ENCODE measurements around the gene KLHDC10. TPM values are rescaled to one million over a fixed set of nuclear protein-coding genes. Genes with fewer than 3 reads are reported as not detected.
A peak's percentile ranks its signal among the peaks of the same experiment; 100 is the strongest.

KLHDC10 gene
- total and polyA plus RNA-seq, 2 experiments from 2014 or later = 3.4 to 18.2 TPM

DNA sequence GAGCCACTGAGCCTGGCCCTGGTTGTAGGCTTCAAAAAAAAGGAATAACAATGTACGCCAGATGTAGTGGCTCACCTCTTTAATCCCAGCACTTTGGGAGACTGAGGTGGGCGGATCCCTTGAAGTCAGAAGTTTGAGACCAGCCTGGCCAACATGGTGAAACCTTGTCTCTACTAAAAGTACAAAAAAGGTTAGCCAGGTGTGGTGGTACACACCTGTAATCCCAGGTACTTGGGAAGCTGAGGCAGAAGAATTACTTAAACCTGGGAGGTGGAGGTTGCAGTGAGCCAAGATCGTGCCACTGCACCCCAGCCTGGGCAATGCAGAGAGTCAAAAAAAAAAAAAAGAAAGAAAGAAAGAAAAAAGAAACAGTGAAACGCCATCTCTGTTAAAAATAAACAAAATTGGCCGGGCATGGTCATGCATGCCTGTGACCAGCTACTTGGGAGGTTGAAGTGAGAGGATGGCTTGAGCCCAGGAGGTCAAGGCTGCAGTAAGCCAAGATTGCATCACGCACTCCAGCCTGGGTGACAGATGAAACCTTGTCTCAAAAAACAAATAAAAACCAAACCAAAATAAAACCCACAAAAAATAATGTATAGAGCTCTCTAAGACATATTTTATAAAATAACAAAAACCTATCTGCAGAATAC is 4.7 kb upstream of the KLHDC10 start:
- 49% methylated on average over 6 of the region's 6 CpGs for WGBS, 2 experiments (ENCODE audit: low coverage in 1 of 2, low lambda C conversion rate in 2 of 2, missing lambda C conversion rate in 2 of 2)
- in situ Hi-C loops (cut with MboI) = loop anchor here (25.0 kb wide), 1 partner anchor 697 kb away; no protein-coding TSS in a partner anchor

DNA sequence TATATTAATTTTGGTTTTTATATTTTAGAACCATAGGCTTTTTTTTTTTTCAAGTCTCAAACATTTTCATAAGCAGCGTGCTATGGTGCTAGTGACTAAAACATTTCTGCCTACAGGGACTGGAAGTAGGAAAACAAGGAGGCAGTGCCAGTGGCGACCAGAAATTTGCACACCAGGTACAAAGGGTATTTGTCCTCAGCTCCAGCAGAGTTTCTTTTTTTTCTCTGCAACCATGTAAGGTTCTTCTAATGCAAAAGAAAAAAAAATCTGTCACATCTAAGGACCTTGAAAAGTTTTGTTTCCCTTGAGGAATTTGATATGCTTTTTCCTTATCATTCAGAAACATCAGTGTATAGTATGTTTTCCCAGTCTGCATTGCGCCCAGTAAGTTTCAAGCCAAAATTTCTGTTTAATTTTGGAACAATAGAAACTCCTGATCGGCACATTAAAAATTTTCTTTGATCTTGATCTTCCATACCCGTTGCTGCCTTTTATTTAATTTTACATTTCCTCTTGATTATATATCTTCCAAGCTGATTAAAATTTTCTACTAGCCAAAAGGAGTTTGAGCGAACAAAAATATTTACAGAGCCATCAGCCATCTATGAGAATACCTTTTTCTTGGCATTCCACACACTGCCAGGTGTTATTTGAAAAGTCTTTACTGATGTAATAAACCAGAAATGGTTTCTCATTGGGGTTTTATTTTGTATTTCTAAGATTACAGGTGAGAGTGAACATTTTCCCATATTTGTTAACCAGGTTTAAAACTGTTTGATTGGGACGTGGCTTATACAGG is 956 bp upstream of the KLHDC10 start:
- Histone ChIP-seq H3K9me2 (ENCODE audit: insufficient read depth) (no peaks in the 10 kb centered on the region), H3K36me3 (ENCODE audit: low read depth) (no peaks in the 10 kb centered on the region), H3K27ac (peak overlapping the region; percentile 44), H3K4me3 (peak overlapping the region; percentile 97), H3K9me3 (ENCODE audit: low read depth) (no peaks in the 10 kb centered on the region), H3F3A (ENCODE audit: insufficient read depth) (peaks cover 8% of the 10 kb centered on the region), H3K79me2 (ENCODE audit: insufficient read depth) (peaks cover 38% of the 10 kb centered on the region), H3K4me1 (ENCODE audit: insufficient read depth) (peaks cover 12% of the 10 kb centered on the region), H4K20me1 (ENCODE audit: insufficient read depth) (no peaks in the 10 kb centered on the region), H3K9ac (peak overlapping the region; percentile 75), H3K27me3 (replicated peaks; ENCODE audit: insufficient read depth) (no peaks in the 10 kb centered on the region), H3K4me2 (ENCODE audit: unreplicated experiment) (peak overlapping the region; percentile 96), H2AFZ (peak overlapping the region; percentile 100)
- in situ Hi-C loops (cut with MboI) = loop anchor here (25.0 kb wide), 1 partner anchor 693 kb away; no protein-coding TSS in a partner anchor
- TF ChIP-seq EZH2 (IDR thresholded peaks at IDR 0.05; ENCODE audit: insufficient read depth, poor library complexity, severe bottlenecking) (no peak), EZH2phosphoT487 (IDR thresholded peaks at IDR 0.05; ENCODE audit: insufficient read depth, low read depth) (no peak)
- DNase-seq = no peak
- 54 to 56% methylated on average over 7 of the region's 7 CpGs for WGBS, 2 experiments (ENCODE audit: low coverage in 1 of 2, low lambda C conversion rate in 2 of 2, missing lambda C conversion rate in 2 of 2)

More for the DNA sequence above, 4.7 kb upstream of the KLHDC10 start:
- H3K4me3 ChIP-seq = no peak overlapping the region
- TF ChIP-seq EZH2phosphoT487 (IDR thresholded peaks at IDR 0.05; ENCODE audit: insufficient read depth, low read depth) (no peak), EZH2 (IDR thresholded peaks at IDR 0.05; ENCODE audit: insufficient read depth, poor library complexity, severe bottlenecking) (no peak)
- no peaks in the 10 kb centered on the region for H3K9me2 ChIP-seq (ENCODE audit: insufficient read depth)
- no peak overlapping the region for H3K4me2 ChIP-seq (ENCODE audit: unreplicated experiment)
- H3K9me3 ChIP-seq (ENCODE audit: low read depth) = no peaks in the 10 kb centered on the region
- no peaks in the 10 kb centered on the region for H3K27me3 ChIP-seq (replicated peaks; ENCODE audit: insufficient read depth)
- peaks cover under 1% of the 10 kb centered on the region; the same call in 1 of the 2 replicates for H3K79me2 ChIP-seq (ENCODE audit: insufficient read depth)
- H3K27ac ChIP-seq = no peak overlapping the region
- peaks cover 4% of the 10 kb centered on the region; the same call in 1 of the 2 replicates for H3K4me1 ChIP-seq (ENCODE audit: insufficient read depth)
- no peaks in the 10 kb centered on the region for H3K36me3 ChIP-seq (ENCODE audit: low read depth)
- H3F3A ChIP-seq (ENCODE audit: insufficient read depth) = no peaks in the 10 kb centered on the region
- peak; percentile 16 for DNase-seq
- H4K20me1 ChIP-seq (ENCODE audit: insufficient read depth) = no peaks in the 10 kb centered on the region
- H3K9ac ChIP-seq = no peak overlapping the region
- no peak overlapping the region for H2AFZ ChIP-seq

DNA sequence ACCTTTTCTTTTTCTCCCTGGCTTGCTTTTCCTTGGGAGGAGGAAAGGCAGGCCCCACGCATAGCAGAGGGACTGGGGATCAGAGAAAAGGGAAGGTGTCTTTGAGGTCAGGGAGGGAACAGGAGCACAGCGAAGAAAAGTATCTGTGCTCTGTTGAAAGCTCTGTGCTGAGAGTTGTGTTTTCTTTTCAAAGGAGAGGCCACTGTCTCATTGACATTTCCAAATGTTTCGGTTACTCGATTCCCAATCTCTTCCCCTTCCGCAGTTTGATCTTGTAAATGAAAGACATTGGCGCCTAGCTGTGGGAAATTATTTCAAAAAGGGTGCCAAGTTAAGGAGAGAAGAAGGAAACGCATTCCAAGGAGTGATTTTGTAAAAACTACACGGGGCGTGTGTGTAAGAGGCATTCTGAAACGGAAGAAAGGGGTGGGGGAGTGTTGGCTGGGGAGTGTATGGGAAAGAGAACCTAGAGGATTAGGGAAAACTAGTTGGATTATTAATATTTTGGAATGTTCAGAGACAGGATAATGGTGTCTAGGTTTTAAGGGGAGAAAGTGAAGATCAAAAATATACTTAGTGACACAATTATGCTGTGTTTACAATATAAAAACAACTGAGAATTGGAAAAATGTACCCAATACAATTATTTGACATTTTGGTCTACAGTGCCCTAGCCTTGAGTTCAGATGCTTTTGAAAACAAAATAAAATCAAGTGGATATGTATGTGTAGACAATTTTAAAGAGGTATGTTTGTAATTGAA is 708 bp downstream of the KLHDC10 start:
- Histone ChIP-seq H3K4me3 (peak overlapping the region; percentile 97), H3K27ac (peak overlapping the region; percentile 47), H2AFZ (peak overlapping the region; percentile 100), H3K27me3 (replicated peaks; ENCODE audit: insufficient read depth) (no peaks in the 10 kb centered on the region), H4K20me1 (ENCODE audit: insufficient read depth) (no peaks in the 10 kb centered on the region), H3K9me3 (ENCODE audit: low read depth) (no peaks in the 10 kb centered on the region), H3K36me3 (ENCODE audit: low read depth) (no peaks in the 10 kb centered on the region), H3K4me1 (ENCODE audit: insufficient read depth) (peaks cover 18% of the 10 kb centered on the region), H3K4me2 (ENCODE audit: unreplicated experiment) (peak overlapping the region; percentile 99), H3K9me2 (ENCODE audit: insufficient read depth) (no peaks in the 10 kb centered on the region), H3F3A (ENCODE audit: insufficient read depth) (peaks cover 14% of the 10 kb centered on the region), H3K79me2 (ENCODE audit: insufficient read depth) (peaks cover 54% of the 10 kb centered on the region), H3K9ac (peak overlapping the region; percentile 75)
- in situ Hi-C loops (cut with MboI) = loop anchor here (25.0 kb wide), 1 partner anchor 691 kb away; no protein-coding TSS in a partner anchor
- 1 to 2% methylated on average over 10 of the region's 10 CpGs for WGBS, 2 experiments (ENCODE audit: low coverage in 1 of 2, low lambda C conversion rate in 2 of 2, missing lambda C conversion rate in 2 of 2)
- TF ChIP-seq EZH2 (IDR thresholded peaks at IDR 0.05; ENCODE audit: insufficient read depth, poor library complexity, severe bottlenecking) (no peak), EZH2phosphoT487 (IDR thresholded peaks at IDR 0.05; ENCODE audit: insufficient read depth, low read depth) (no peak)
- peak; percentile 48 for DNase-seq
